Measurements from ENCODE around the gene TNIP3.

GRCh38 chr4:121187206-121187605, 23.1 kb upstream of the TNIP3 start:
- no peak for TF ChIP-seq CTCF (IDR thresholded peaks at IDR 0.05)
- TF ChIP-seq POLR2A (IDR thresholded peaks at IDR 0.05), result no peak
